HG03439 (cell line): ENCODE data around the gene OR5AU1.

Experiments used
- ATAC-seq: cut with Tn5 transposase; IDR thresholded peaks from one replicate; pipeline ENCODE4 v1.9.1; 2021; ENCODE audit warnings: mild to moderate bottlenecking, moderate library complexity; ENCODE audit not compliant: unreplicated experiment

Gene OR5AU1

GRCh38 chr14:21155963-21156362 is at the start of gene OR5AU1:
OR5AU1 (minus strand) TSS chr14:21156063; CDS start chr14:21155872, 191 bp downstream.
- ATAC-seq, result no peak

- ATAC-seq, result no peak
These were observed 49.3 kb upstream of the OR5AU1 start for GRCh38 chr14:21205026-21205677.

GRCh38 chr14:21204167-21205025 is 48.5 kb upstream of the OR5AU1 start:
- ATAC-seq, result no peak

GRCh38 chr14:21203470-21204166 is 47.8 kb upstream of the OR5AU1 start:
- no peak for ATAC-seq

- ATAC-seq, result no peak
These were observed 46.8 kb upstream of the OR5AU1 start for GRCh38 chr14:21202463-21203358.

- no peak for ATAC-seq
These were observed 46.0 kb upstream of the OR5AU1 start for GRCh38 chr14:21201732-21202462.

GRCh38 chr14:21200752-21201461 is 45.0 kb upstream of the OR5AU1 start:
- no peak for ATAC-seq

GRCh38 chr14:21199611-21200560 is 44.0 kb upstream of the OR5AU1 start:
- no peak for ATAC-seq

- no peak for ATAC-seq
These were observed 41.7 kb upstream of the OR5AU1 start for GRCh38 chr14:21197418-21198205.

- no peak for ATAC-seq
These were observed 38.7 kb upstream of the OR5AU1 start for GRCh38 chr14:21194597-21194996.

GRCh38 chr14:21192875-21193535 is 37.1 kb upstream of the OR5AU1 start:
- no peak for ATAC-seq

GRCh38 chr14:21192447-21192822 is 36.6 kb upstream of the OR5AU1 start:
- ATAC-seq, result no peak

GRCh38 chr14:21191809-21192446 is 36.1 kb upstream of the OR5AU1 start:
- ATAC-seq, result peak; percentile 91

- ATAC-seq, result no peak
These were observed 35.5 kb upstream of the OR5AU1 start for GRCh38 chr14:21191261-21191808.

GRCh38 chr14:21185491-21185890 is 29.6 kb upstream of the OR5AU1 start:
- no peak for ATAC-seq

GRCh38 chr14:21184254-21184653 is 28.4 kb upstream of the OR5AU1 start:
- ATAC-seq, result no peak
